NCI-H1417 treated with DMSO at 0.1 percent for 48 hours (cell line): Measurements from ENCODE around the gene FUNDC2.

Source experiments
- DNase-seq: peaks from one replicate; lab custom pipeline; 2025; lab: John Stamatoyannopoulos, UW

Gene FUNDC2

GRCh38 chrX:155023907-155024833 is 2.5 kb upstream of the FUNDC2 start:
- DNase-seq, result no peak

GRCh38 chrX:155026420-155026726 is 271 bp upstream of the FUNDC2 start:
- DNase-seq, result no peak

DNA sequence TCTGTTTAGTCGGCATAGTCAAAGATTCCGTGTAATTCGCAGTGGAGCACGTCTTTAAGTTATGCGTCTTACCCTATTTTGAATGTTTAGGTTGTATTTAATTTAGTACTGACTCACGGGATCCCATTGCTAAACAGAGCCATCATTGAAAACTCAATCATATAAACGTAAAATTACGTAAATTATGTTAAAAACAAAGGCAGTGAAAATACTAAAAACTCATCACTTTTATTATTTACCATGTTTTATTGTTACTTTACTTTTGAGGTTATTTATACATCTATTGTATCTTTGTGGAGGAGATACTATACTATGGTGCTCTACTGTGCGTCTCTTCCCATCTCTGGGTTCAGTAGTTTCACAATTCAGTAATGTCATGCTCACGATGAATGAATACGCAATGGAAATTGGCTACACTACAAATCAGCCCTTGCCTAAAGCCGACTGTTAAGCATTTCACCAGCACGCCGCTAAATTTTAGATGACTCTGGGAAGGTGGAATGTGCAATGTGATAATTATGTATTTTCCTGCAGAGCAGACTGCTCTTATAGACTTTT is 944 bp downstream of the FUNDC2 start:
- peak; percentile 7 for DNase-seq

DNA sequence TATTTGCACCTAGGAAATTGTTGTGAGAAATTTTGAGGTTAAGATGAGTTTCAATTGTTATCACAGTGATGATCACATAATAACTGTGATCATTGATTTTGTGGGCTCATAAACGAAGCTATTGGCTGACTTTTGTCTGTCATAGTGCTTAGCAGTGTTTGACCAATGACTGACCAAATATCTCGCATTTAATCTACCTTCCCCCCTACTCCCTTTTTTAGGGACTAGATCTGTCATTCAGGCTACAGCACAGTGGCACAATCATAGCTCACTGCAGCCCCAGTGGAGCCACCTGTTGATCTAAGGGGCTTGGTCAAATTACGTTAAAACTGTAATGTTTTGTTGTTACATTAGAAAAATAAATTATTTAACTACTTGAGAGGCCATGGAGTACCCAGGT is 1.5 kb downstream of the FUNDC2 start:
- DNase-seq, result no peak

DNA sequence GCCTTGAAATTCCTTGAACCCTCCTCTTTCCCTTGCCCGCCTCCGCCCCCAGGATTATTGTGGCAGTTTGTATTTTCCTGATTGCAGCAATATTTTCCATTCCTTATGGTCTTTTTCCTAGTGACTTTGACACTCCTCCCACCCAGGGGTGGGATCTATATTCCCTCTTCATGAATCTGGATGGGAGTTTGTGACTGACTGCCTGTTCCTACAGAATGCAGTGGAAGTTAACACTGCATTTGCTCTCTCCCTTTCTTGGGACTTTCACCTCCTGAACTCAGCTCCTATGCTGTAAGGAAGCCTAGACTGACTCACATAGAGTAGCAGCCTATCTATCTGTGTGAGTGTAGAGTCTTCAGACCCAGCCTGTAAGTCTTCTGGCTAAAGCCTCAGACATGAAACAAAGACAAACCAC is 2.2 kb downstream of the FUNDC2 start:
- no peak for DNase-seq

DNA sequence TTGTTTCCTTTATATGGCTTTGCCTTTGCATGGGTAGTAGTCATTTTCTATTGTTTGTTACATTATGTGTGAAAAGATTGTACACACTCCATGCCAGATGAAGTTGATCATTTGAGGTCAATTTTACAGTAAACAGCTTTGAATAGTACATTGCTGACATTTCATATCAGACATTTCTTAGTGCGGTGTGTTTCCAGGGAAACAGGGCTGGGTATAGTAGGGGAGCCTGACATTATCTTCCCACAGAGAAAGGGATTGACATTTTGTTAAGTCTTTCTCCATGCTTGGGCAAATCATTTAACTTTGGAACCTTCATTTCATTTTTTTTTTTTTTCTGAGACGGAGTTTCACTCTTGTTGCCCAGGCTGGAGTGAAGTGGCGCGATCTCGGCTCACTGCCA is 5.0 kb downstream of the FUNDC2 start:
- DNase-seq, result no peak

GRCh38 chrX:155035688-155036087 is 9.0 kb downstream of the FUNDC2 start:
- no peak for DNase-seq

DNA sequence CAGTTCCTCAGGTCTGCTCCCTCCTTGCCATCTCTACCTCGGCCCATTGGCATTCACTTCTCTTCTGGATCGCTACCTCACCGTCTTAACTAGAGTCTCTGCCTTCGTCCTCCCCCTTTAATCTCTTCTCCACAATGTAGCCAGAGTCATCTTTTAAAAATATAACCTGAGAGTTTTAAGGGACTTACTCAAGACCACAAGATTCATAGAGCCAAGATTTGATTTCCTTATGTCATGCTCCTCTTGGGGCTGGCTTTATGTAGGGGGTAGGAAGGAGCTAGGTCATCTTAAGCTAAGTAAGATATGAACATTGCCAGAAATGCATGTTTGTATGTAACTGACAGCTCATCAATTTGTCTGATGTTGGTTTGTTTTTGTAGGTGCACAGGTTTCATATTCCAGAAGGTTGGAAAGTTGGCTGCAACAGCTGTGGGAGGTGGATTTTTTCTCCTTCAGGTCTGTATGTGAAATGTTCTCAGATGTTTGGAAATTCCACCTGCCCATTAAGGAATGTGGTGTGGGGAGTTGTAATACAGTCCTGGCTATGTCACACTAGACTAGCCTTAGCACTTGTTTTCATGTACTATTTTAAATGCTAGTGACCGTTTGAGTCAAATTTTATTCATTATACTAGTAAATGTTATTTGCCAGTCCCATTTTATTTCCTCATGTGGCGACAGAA is 19.6 kb downstream of the FUNDC2 start:
- no peak for DNase-seq

GRCh38 chrX:155046811-155047528 is 20.3 kb downstream of the FUNDC2 start:
- no peak for DNase-seq

DNA sequence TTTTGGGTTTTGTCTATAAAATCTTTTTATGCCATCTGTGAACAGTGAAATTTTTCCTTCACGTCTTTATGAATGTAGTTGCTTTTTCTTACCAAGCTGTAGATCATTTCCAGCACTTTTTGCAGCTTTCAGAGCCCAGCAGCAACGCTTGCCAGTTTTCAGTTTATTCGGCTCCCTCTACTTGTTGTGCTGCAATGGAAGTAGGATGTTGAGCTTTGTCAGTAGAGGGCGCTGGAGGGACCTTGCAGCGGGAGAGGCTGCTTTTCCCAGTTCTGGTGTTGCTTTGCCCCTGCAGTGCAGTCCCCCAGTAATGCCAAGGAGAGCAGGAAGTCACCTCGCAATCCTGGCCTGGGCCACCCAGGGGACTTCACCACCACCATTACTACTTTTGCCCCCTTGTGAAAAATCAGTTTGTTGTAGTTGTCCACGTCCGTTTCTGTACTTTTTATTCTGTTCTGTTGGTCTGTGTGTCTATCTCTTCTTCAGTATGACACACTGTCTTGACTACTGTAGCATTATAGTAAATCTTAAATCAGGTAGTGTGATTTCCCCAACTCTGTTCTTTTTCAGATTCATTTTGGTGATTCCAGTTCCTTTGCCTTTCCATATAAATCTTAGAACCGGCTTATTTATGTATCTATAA is 22.5 kb downstream of the FUNDC2 start:
- DNase-seq, result no peak

- DNase-seq, result no peak
Observed at GRCh38 chrX:155052738-155053498, 26.3 kb downstream of the FUNDC2 start.

GRCh38 chrX:155053656-155054055 is 27.0 kb downstream of the FUNDC2 start:
- DNase-seq, result no peak

DNA sequence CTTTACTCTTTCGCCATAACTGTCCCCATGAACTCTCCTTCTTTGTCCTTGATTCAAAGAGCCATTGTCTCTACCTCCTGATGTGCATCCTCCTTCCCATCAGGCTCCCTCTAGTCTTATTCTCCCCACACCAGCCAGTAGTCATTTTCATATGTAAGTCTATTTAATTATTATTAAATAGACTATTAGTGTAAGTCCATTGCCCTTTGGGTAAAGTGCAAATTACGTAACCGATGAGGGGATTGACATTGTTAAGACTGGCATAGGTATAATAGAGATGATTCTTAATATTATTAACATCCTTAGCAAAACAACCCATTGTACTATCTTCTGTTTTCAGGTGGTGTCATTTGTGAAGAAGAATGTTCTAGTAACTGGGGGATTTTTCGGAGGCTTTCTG is 27.6 kb downstream of the FUNDC2 start:
- no peak for DNase-seq

GRCh38 chrX:155055494-155055893 is 28.9 kb downstream of the FUNDC2 start:
- no peak for DNase-seq

GRCh38 chrX:155056471-155056870 is 29.8 kb downstream of the FUNDC2 start:
- DNase-seq, result no peak

DNA sequence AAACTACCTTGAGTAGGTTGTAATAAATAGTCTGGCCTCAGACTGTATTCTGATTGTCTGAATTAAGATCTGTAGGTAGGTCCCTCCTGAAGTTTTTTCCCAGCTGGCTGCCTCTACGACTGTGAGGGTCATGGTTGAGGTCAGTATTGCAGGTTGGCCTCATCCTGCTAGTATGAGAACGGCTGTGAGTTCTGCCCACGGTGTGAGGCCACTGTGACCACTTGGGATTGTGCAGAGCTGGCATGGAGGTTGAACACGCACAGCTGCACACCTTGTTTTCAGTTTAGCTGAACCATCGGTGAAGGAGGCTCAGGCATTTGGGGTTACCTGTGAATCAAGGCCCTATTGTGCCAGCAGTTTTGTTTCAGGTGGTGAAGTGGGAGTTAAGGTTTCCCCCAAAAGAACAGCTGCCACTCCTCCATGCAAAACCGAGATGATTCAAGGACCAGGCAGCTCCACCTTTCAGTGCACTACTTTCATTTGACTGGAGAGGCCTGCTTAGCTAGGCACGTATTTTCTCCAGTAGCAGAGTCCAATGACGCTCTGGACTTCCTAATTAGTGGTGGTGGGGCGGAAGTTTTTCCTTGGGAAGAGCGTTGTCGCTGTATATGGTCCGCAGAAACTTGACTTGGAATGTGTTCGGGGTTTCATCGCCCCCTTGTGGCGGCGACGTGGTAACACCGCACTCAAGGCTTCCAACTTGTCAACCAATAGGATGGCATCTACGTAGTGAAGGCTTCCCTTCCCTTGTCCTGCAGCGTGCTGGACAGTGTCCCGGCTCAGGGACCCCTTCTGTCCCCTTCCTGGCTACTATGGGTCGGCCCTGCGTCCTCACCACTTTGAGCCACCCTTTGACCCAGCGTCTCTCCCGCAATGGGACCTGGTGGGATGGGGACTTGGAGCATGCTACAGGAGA is 30.5 kb downstream of the FUNDC2 start:
- no peak for DNase-seq

DNA sequence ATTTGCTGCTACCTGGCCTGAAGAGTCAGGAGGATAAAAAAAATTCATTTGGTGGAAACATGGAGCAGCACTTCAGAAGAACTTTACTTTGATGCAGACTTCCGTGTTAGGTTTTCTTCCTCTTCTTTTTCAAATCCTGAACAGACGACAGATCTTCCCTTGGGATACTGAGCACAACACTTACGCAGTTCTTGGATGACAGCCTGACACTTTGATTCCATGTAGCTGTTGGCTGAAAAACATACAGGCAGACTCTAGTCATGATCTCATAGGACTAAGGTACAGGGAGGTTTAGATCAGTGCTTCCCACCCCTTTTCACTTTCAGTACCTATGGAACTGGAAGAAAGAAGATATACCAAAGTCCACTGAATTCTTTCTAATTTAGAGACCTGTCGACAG is 35.1 kb downstream of the FUNDC2 start:
- DNase-seq, result no peak

GRCh38 chrX:155065035-155065734 is 38.5 kb downstream of the FUNDC2 start:
- DNase-seq, result no peak

DNA sequence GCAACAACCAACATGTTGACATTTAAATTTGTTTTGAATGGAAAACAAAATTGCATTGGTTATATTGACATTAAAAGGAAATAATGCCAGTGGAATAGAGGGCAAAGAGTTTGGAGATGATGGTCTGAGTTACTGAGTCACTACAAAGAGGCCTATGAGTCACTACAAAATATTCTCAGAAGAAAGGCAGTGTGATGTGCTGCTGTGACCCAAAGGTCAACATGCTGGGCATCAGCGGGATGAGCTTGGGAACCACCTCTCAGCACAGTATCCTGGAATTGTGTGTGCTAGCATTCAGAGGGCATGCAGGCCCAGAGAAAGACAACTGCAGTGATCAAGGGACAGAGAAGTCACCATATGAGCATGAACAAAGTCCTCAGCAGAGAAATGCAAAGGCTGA is 41.5 kb downstream of the FUNDC2 start:
- no peak for DNase-seq

DNA sequence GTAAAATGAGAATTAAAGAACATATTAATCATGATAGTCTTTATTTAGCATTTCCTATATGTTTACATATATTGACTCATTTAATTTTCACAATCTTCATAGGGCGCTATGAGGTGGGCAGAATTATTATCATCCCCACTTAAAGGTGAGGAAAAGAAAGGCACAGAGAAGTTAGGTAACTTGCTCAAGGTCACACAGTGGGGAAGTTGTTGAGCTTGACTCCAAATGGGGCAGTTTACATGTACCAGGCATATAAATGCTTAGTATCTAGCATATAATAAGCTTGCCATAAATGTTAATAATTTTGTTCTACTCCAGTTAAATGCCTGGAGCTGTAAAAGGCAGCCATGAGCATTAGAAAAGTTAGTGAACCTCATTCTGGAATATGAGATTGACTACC is 42.8 kb downstream of the FUNDC2 start:
- DNase-seq, result no peak
